GM21723 (cell line): ENCODE data around the gene NEBL.

ENCODE experiments used
- ATAC-seq: cut with Tn5 transposase; IDR thresholded peaks from one replicate; pipeline ENCODE4 v1.9.1; 2021; ENCODE audit warnings: mild to moderate bottlenecking, moderate library complexity; ENCODE audit not compliant: unreplicated experiment

NEBL gene

GRCh38 chr10:20903635-20904390 lies 6.7 kb upstream of the NEBL start:
- no peak for ATAC-seq

GRCh38 chr10:20901110-20901509 lies 4.0 kb upstream of the NEBL start:
- ATAC-seq: no peak

- no peak for ATAC-seq
Measured at GRCh38 chr10:20898866-20899535, 1.9 kb upstream of the NEBL start.

- no peak for ATAC-seq
Measured at GRCh38 chr10:20893297-20893696, 3.8 kb downstream of the NEBL start.

GRCh38 chr10:20892796-20893195 lies 4.3 kb downstream of the NEBL start:
- ATAC-seq: no peak

- no peak for ATAC-seq
Measured at GRCh38 chr10:20892011-20892585, 5.0 kb downstream of the NEBL start.

- no peak for ATAC-seq
Measured at GRCh38 chr10:20891338-20891714, 5.8 kb downstream of the NEBL start.

GRCh38 chr10:20890491-20891337 lies 6.4 kb downstream of the NEBL start:
- ATAC-seq: no peak

- no peak for ATAC-seq
Measured at GRCh38 chr10:20890009-20890408, 7.1 kb downstream of the NEBL start.

GRCh38 chr10:20888620-20889330 lies 8.3 kb downstream of the NEBL start:
- ATAC-seq: no peak

- no peak for ATAC-seq
Measured at GRCh38 chr10:20887706-20888555, 9.2 kb downstream of the NEBL start.

GRCh38 chr10:20885678-20886077 lies 11.4 kb downstream of the NEBL start:
- ATAC-seq: no peak

- no peak for ATAC-seq
Measured at GRCh38 chr10:20883552-20883951, 13.6 kb downstream of the NEBL start.

- ATAC-seq: no peak
Measured at GRCh38 chr10:20882091-20882490, 15.0 kb downstream of the NEBL start.

- ATAC-seq: no peak
Measured at GRCh38 chr10:20879136-20879535, 18.0 kb downstream of the NEBL start.

GRCh38 chr10:20877986-20878983 lies 18.8 kb downstream of the NEBL start:
- no peak for ATAC-seq

- no peak for ATAC-seq
Measured at GRCh38 chr10:20877554-20877953, 19.6 kb downstream of the NEBL start.

GRCh38 chr10:20874261-20874660 lies 22.9 kb downstream of the NEBL start:
- no peak for ATAC-seq

- no peak for ATAC-seq
Measured at GRCh38 chr10:20871970-20872369, 25.1 kb downstream of the NEBL start.
